ENCODE measurements around the gene SLC25A33.
"Not testable (repeated sequence)": the region's sequence is repeated elsewhere in the genome, so short reads cannot be mapped to it uniquely, and the experiment has no call there.

Gene SLC25A33, protein sequence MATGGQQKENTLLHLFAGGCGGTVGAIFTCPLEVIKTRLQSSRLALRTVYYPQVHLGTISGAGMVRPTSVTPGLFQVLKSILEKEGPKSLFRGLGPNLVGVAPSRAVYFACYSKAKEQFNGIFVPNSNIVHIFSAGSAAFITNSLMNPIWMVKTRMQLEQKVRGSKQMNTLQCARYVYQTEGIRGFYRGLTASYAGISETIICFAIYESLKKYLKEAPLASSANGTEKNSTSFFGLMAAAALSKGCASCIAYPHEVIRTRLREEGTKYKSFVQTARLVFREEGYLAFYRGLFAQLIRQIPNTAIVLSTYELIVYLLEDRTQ

DNA sequence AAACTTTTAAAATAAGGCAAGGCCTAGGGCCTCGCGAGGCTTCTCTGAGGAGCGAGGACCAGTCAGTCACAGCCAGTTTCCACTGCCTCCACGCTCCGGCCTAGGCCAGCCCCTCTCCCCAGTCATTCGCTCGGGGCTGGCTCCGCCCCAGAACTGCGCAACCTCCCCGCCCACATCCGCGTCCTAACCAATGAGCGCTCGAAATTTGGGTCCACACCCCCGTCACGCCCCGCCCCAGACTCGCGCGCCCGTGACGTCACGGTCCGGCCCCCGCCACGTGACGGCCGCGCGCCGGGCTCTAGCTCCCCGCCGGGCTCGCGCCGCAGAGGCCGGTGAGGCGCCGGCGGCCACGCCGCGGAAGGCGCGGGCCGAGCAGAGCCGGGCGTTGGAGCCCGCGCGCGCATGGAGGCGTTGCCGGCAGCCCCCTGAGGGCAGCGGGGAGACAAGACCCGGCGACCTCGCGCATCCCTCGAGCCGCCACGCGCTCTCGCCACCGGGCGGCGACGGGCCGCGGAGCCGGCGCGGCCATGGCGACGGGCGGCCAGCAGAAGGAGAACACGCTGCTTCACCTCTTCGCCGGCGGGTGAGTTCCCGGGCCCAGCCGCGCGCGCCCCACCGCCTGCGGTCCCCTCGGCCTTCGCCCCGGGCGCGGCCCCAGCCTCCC is at the start of gene SLC25A33:
Gene SLC25A33 (plus strand): TSS at position 301 of the 664 bp plus-strand sequence. CDS start 227 bp downstream, at position 528.
- H3K4me3 Mint-ChIP-seq, result peak within 1 kb of the TSS; percentile 92
- H3K27me3 Mint-ChIP-seq, result no peaks in the 10 kb centered on the region
- peak within 1 kb of the TSS; percentile 84 for H3K27ac Mint-ChIP-seq
- peaks cover 37% of the 10 kb centered on the region for H3K4me1 Mint-ChIP-seq
- no peaks in the 10 kb centered on the region for H3K9me3 Mint-ChIP-seq
- H3K36me3 Mint-ChIP-seq, result no peaks in the 10 kb centered on the region

- Mint-ChIP-seq H3K4me3 (no peak overlapping the region), H3K27me3 (peaks cover 2% of the 10 kb centered on the region), H3K36me3 (no peaks in the 10 kb centered on the region), H3K9me3 (no peaks in the 10 kb centered on the region), H3K4me1 (peaks cover 3% of the 10 kb centered on the region), H3K27ac (no peak overlapping the region)
Measured at GRCh38 chr1:9490605-9491339, 48.5 kb upstream of the SLC25A33 start.

DNA sequence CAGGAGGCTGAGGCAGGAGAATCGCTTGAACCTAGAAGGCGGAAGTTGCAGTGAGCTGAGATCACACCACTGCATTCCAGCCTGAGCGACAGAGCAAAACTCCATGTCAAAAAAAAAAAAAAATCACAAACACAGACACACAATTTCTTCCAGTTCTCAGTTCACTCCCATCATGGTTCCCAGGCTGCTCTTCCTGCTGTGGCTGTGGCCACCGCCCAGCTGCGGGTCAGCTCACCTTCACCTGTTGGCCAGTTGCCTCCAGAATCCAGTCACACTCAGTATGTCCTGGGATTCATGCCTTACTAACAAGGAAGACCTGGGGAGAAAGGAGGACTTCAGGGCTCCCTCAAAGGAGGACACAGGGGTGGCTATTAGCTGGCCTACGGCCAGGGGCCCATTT is 45.9 kb upstream of the SLC25A33 start:
- Mint-ChIP-seq H3K9me3 (no peaks in the 10 kb centered on the region), H3K4me1 (peaks cover 3% of the 10 kb centered on the region), H3K27ac (no peak overlapping the region), H3K36me3 (no peaks in the 10 kb centered on the region), H3K4me3 (no peak overlapping the region), H3K27me3 (peaks cover 2% of the 10 kb centered on the region)

- H3K4me3 Mint-ChIP-seq, result peak overlapping the region; percentile 74
- H3K27ac Mint-ChIP-seq, result no peak overlapping the region
- H3K4me1 Mint-ChIP-seq, result peaks cover 3% of the 10 kb centered on the region
- H3K27me3 Mint-ChIP-seq, result peaks cover 2% of the 10 kb centered on the region
- H3K36me3 Mint-ChIP-seq, result no peaks in the 10 kb centered on the region
- no peaks in the 10 kb centered on the region for H3K9me3 Mint-ChIP-seq
Measured at GRCh38 chr1:9494936-9495758, 44.1 kb upstream of the SLC25A33 start.

DNA sequence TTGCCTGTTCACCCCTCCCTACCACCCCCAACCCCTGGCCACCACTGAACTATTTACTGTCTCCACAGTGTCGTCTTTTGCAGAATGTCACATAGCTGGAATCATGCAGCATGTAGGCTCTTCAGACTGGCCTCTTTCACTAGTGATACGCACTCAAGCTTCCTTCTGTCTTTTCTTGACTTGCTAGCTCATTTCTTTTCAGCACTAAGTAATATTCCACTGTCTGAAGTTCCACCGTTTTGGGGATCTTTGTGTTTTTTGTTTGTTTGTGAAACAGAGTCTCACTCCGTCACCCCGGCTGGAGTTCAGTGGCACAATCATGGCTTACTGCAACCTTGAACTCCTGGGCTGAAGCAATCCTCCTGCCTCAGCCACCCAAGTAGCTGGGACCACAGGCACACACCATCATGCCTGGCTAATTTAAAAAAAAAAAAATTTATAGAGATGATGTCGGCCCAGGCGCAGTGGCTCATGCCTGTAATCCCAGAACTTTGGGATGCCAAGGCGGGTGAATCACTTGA is 43.4 kb upstream of the SLC25A33 start:
- H3K36me3 Mint-ChIP-seq, result no peaks in the 10 kb centered on the region
- peaks cover 2% of the 10 kb centered on the region for H3K27me3 Mint-ChIP-seq
- H3K4me1 Mint-ChIP-seq, result peaks cover 3% of the 10 kb centered on the region
- H3K4me3 Mint-ChIP-seq, result no peak overlapping the region
- no peaks in the 10 kb centered on the region for H3K9me3 Mint-ChIP-seq
- no peak overlapping the region for H3K27ac Mint-ChIP-seq

DNA sequence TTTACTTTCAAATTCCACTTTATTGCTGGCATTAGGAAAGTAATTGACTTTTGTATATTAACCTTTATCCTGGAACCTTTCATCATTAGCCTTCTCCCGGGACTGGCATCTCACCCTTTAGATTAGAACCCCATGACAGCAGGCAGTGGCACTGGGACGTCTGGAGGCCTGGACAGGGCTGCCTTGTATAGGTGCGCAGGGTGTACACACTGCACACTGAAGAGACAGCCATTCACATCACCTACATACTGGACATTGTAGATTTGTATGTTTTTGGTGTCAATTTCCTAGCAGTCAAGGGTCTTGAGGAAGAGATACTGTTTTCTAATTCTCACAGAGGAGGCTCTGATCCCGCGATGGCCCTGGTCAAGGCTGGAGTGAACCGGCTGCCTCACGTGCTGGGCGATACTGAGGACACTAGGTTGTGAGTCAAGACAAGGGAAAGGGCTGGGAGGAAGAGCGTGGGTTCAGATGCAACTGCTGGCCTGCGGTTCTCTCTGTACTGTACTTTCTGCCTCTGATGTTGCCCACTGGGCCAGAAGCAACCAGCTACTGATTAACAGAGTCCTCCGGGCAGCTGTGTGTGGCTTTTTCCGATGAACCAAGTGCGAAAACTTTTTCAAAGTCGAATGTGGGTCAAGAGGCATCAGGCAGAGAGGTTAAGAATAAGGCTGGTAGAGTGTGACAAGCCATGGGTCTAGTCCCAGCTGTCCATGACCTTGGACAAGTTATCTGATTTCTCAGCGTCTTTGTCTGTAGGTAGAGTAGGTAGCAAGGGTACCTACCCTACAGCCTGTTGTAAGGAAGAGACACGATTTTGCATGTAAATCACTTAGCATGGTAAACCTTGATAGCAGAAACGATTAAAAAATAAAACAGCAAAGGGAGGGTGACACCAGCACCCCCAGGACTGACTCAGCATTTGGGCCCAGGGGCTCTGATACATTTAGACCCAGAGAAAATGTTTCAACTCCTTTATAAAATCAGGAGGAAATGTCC is 38.2 kb upstream of the SLC25A33 start:
- no peak overlapping the region for H3K4me3 Mint-ChIP-seq
- no peaks in the 10 kb centered on the region for H3K9me3 Mint-ChIP-seq
- no peaks in the 10 kb centered on the region for H3K27me3 Mint-ChIP-seq
- no peaks in the 10 kb centered on the region for H3K4me1 Mint-ChIP-seq
- H3K36me3 Mint-ChIP-seq, result no peaks in the 10 kb centered on the region
- H3K27ac Mint-ChIP-seq, result no peak overlapping the region

DNA sequence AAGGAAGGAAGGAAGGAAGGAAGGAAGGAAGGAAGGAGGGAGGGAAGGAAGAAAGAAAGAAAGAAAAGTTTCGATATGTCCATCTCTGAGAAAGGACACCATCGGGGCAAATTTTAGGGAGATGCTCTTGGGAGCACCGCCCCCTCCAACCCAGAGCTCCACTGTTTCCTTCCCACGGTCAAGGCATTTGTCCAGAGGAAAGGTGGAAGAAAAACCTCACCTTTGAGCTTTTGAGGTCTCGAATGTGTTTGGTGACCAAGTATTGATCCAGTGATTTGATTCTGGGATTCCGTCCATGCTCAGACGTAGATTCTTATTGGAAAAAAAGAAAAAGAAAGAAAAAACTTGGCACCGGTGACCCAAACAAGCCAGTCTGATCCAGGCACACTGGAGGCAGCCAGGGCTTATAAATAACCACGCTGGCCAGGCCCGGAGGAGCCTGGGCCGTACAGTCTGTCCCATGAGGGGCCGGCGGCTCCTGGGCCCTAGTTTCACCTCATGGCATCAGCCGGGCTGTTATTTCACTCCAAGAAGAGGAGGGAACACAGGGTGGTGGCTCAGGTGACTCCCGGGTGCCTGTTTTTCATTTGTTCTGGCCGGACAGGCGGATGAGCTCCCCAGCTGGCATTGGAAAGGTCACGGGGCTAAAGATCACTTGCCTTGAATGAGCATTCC is 36.1 kb upstream of the SLC25A33 start:
- H3K27me3 Mint-ChIP-seq, result no peaks in the 10 kb centered on the region
- H3K27ac Mint-ChIP-seq, result no peak overlapping the region
- no peaks in the 10 kb centered on the region for H3K9me3 Mint-ChIP-seq
- H3K4me1 Mint-ChIP-seq, result no peaks in the 10 kb centered on the region
- H3K36me3 Mint-ChIP-seq, result no peaks in the 10 kb centered on the region
- no peak overlapping the region for H3K4me3 Mint-ChIP-seq

- no peaks in the 10 kb centered on the region for H3K27me3 Mint-ChIP-seq
- H3K4me3 Mint-ChIP-seq, result no peak overlapping the region
- H3K9me3 Mint-ChIP-seq, result no peaks in the 10 kb centered on the region
- no peaks in the 10 kb centered on the region for H3K36me3 Mint-ChIP-seq
- no peaks in the 10 kb centered on the region for H3K4me1 Mint-ChIP-seq
- no peak overlapping the region for H3K27ac Mint-ChIP-seq
Measured at GRCh38 chr1:9505143-9505542, 34.1 kb upstream of the SLC25A33 start.

- no peaks in the 10 kb centered on the region for H3K4me1 Mint-ChIP-seq
- H3K9me3 Mint-ChIP-seq, result no peaks in the 10 kb centered on the region
- no peak overlapping the region for H3K4me3 Mint-ChIP-seq
- no peak overlapping the region for H3K27ac Mint-ChIP-seq
- no peaks in the 10 kb centered on the region for H3K36me3 Mint-ChIP-seq
- H3K27me3 Mint-ChIP-seq, result no peaks in the 10 kb centered on the region
Measured at GRCh38 chr1:9506901-9507300, 32.4 kb upstream of the SLC25A33 start.

DNA sequence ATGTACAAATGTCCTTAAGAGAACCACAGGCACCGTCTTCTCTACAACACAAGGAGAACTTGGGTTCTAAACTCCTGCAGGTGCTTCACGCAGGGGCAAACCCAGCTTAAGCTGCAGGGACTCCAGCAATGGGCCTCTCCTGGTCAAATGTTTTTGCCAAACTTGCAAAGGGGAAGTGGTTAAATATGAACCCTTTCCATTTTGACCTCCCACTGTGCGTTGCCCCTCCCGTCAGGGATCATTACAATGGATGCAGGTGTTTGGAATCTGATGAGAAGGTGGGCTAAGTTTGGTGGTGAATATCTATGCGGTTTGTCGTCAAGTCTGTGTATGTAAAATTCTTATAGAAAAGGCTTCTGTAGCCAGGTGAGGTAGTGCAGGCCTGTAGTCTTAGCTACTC is 29.1 kb upstream of the SLC25A33 start:
- no peaks in the 10 kb centered on the region for H3K27me3 Mint-ChIP-seq
- H3K4me3 Mint-ChIP-seq, result no peak overlapping the region
- no peak overlapping the region for H3K27ac Mint-ChIP-seq
- no peaks in the 10 kb centered on the region for H3K36me3 Mint-ChIP-seq
- no peaks in the 10 kb centered on the region for H3K9me3 Mint-ChIP-seq
- no peaks in the 10 kb centered on the region for H3K4me1 Mint-ChIP-seq

DNA sequence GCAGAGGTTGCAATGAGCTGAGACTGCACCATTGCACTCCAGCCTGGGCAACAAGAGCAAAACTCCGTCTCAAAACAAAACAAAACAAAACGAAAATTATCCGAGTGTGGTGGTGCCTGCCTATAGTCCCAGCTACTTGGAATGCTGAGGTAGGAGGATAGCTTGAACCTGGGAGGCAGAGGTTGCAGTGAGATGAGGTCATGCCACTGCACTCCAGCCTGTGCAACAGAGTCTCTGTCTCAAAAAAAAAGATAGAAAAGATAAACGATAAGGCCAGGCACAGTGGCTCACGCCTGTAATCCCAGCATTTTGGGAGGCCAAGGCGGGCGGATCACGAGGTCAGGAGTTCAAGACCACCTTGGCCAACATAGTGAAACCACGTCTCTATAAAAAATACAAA is 23.7 kb upstream of the SLC25A33 start:
- not testable (repeated sequence) for H3K27ac Mint-ChIP-seq

DNA sequence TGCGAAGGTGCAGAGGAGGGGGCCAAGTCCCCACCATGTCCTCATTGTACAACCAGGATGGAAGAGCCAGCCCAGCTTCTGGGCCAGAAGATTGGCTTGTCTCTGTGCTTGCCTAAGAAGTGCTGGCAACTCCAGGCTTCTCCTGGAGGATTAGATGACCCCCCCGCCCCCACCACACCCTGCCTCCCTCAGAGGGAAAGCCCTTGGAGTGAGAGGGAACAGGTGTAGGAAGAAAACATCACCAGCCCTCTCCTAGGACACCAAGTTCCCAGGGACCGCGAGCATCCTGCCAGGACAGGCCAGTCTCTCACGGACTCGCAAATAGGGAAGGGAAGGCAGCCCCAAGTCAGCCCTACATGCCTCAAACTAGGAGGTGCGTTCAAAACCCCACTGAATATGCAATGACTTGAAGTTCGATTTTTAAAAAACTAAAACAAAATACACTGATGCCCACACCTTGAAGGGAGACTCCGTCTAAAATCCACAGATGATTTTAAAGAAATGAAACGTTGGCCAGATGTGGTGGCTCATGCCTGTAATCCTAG is 20.7 kb upstream of the SLC25A33 start:
- Mint-ChIP-seq H3K27me3 (no peaks in the 10 kb centered on the region), H3K27ac (no peak overlapping the region), H3K4me1 (no peaks in the 10 kb centered on the region), H3K9me3 (no peaks in the 10 kb centered on the region), H3K36me3 (no peaks in the 10 kb centered on the region), H3K4me3 (no peak overlapping the region)

More for the DNA sequence above, 23.7 kb upstream of the SLC25A33 start:
- H3K27me3 Mint-ChIP-seq, H3K4me1 Mint-ChIP-seq, H3K4me3 Mint-ChIP-seq, H3K9me3 Mint-ChIP-seq, H3K36me3 Mint-ChIP-seq: not testable (repeated sequence)

- Mint-ChIP-seq H3K36me3 (no peaks in the 10 kb centered on the region), H3K9me3 (no peaks in the 10 kb centered on the region), H3K4me1 (no peaks in the 10 kb centered on the region), H3K27me3 (no peaks in the 10 kb centered on the region), H3K27ac (no peak overlapping the region), H3K4me3 (no peak overlapping the region)
Measured at GRCh38 chr1:9520411-9520810, 18.9 kb upstream of the SLC25A33 start.

- Mint-ChIP-seq H3K4me1 (no peaks in the 10 kb centered on the region), H3K9me3 (no peaks in the 10 kb centered on the region), H3K27ac (no peak overlapping the region), H3K27me3 (no peaks in the 10 kb centered on the region), H3K4me3 (no peak overlapping the region), H3K36me3 (no peaks in the 10 kb centered on the region)
Measured at GRCh38 chr1:9529190-9529589, 10.1 kb upstream of the SLC25A33 start.

Data from activated naive CD4-positive, alpha-beta T cell treated with anti-CD3 and anti-CD28 coated beads, Interleukin-2, amount 50 U/mL, for 24 hours (primary cell).